Measurements from ENCODE around the gene RAVER1.

GRCh38 chr19:10295305-10295846, 38.0 kb downstream of the RAVER1 start:
- TF ChIP-seq CTCF (tag by site-specific recombination; IDR thresholded peaks at IDR 0.05) (no peak), SALL2 (tag by site-specific recombination; IDR thresholded peaks at IDR 0.05; ENCODE audit: borderline replicate concordance) (no peak), ZNF112 (tag by site-specific recombination; IDR thresholded peaks at IDR 0.05) (no peak), YY1 (tag by site-specific recombination; IDR thresholded peaks at IDR 0.05) (no peak), SP3 (tag by site-specific recombination; IDR thresholded peaks at IDR 0.05) (no peak)

Measured in HEK293 (cell line).